ENCODE results near the gene FBXW5.

DNA sequence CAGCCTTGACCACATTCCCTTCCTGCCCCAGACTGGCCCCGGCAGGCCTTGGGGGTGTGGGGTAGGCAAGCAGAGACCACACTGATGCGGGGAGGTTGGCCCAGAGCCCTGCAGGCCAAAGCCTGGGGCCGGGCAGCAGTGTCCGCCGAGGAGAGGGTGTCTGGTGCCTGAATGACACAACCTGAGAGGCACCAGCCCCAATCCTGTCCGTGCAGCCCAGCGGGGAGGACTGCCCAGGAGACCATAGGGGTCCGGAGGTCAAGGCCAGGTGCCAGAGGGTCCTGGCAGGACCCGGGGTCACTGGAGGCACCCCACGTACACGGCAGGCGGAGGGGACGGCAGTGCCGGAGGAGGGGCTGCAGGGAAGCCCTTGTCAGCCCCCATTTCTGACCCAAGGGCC, 27.2 kb upstream of the FBXW5 start:
- TF ChIP-seq, protein P1, sequence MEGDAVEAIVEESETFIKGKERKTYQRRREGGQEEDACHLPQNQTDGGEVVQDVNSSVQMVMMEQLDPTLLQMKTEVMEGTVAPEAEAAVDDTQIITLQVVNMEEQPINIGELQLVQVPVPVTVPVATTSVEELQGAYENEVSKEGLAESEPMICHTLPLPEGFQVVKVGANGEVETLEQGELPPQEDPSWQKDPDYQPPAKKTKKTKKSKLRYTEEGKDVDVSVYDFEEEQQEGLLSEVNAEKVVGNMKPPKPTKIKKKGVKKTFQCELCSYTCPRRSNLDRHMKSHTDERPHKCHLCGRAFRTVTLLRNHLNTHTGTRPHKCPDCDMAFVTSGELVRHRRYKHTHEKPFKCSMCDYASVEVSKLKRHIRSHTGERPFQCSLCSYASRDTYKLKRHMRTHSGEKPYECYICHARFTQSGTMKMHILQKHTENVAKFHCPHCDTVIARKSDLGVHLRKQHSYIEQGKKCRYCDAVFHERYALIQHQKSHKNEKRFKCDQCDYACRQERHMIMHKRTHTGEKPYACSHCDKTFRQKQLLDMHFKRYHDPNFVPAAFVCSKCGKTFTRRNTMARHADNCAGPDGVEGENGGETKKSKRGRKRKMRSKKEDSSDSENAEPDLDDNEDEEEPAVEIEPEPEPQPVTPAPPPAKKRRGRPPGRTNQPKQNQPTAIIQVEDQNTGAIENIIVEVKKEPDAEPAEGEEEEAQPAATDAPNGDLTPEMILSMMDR (IDR thresholded peaks at IDR 0.05) = no peak
- TF ChIP-seq POLR2A (IDR thresholded peaks at IDR 0.05) = no peak

Data from prostate gland (tissue), 2 donors.